ENCODE results near the gene CHCHD6.

GRCh38 chr3:126963261-126964190 lies 259.5 kb downstream of the CHCHD6 start:
- TF ChIP-seq POLR2AphosphoS5 (IDR thresholded peaks at IDR 0.05; ENCODE audit: borderline replicate concordance, low read depth, low read length), result no peak
- TF ChIP-seq EZH2 (IDR thresholded peaks at IDR 0.05), result no peak

Data from SK-N-MC (cell line).